Right atrium auricular region (tissue), 2 donors: ENCODE results near the gene TEF. TPM values are rescaled to one million over a fixed set of nuclear protein-coding genes. Genes with fewer than 3 reads are reported as not detected.

Experiments used
- DNase-seq: peaks from one replicate; pipeline ENCODE4 v3.0.0-alpha.2; 2019; ENCODE audit warnings: low spot score
- H3K27ac ChIP-seq, 2 donors: fragments of 200-600 bp; sonication (generic); 1 replicate in 1 of 2; 2 replicates in 1 of 2; pipeline ENCODE4 v1.5.1; 2016 to 2019
- H3K27me3 ChIP-seq, 2 donors: fragments of 200-600 bp; sonication (generic); one replicate each; pipeline versions ENCODE4 v1.5.1 to v1.6.0; 2017 to 2019
- H3K36me3 ChIP-seq: fragments of 200-600 bp; sonication (generic); one replicate; pipeline ENCODE4 v1.5.1; 2016
- H3K4me1 ChIP-seq, 2 donors: fragments of 200-600 bp; sonication (generic); one replicate each; pipeline versions ENCODE4 v1.5.1 to v1.6.0; 2017 to 2019
- H3K4me3 ChIP-seq, 2 donors: fragments of 200-600 bp; sonication (generic); 1 replicate in 1 of 2; 2 replicates in 1 of 2; pipeline ENCODE4 v1.5.1; 2017 to 2019; ENCODE audit warnings: mild to moderate bottlenecking in 1 of 2, moderate library complexity in 1 of 2
- H3K9me3 ChIP-seq, 2 donors: fragments of 200-600 bp; sonication (generic); one replicate each; pipeline ENCODE4 v1.5.1; 2019
- CTCF ChIP-seq, 2 donors: fragments of 200-600 bp; sonication (generic); IDR thresholded peaks; one replicate each; pipeline ENCODE4 v1.5.1; 2019; ENCODE audit warnings: antibody characterized with exemption in 2 of 2
- total RNA-seq, 2 donors: library from RNA; depleted of rRNA; stranded (reverse); fragments of >200 nt; gene quantifications; one replicate each; pipeline ENCODE4 v1.1.0, GENCODE V29; 2016

Gene TEF
- total RNA-seq, 2 donors from 2014 or later = 12.7 to 14.2 TPM

- no peaks in the 10 kb centered on the region for H3K36me3 ChIP-seq
- H3K27ac ChIP-seq = no peak overlapping the region
- no peaks in the 10 kb centered on the region for H3K9me3 ChIP-seq
- DNase-seq = no peak
- H3K4me3 ChIP-seq = no peak overlapping the region
- H3K27me3 ChIP-seq = no peaks in the 10 kb centered on the region
- no peak for TF ChIP-seq CTCF (IDR thresholded peaks at IDR 0.05)
- H3K4me1 ChIP-seq = peaks cover 0 to 20% of the 10 kb centered on the region in 2 donors
Measured at GRCh38 chr22:41377846-41378245, 3.9 kb upstream of the TEF start.

- peak; percentile 89 for DNase-seq
- Histone ChIP-seq H3K27me3 (no peaks in the 10 kb centered on the region), H3K9me3 (no peaks in the 10 kb centered on the region), H3K4me1 (peaks cover 0 to 38% of the 10 kb centered on the region in 2 donors), H3K4me3 (peak overlapping the region; percentile 90 to 92), H3K36me3 (no peaks in the 10 kb centered on the region), H3K27ac (peak overlapping the region; percentile 99)
- TF ChIP-seq CTCF (IDR thresholded peaks at IDR 0.05) = no peak
Measured at GRCh38 chr22:41380993-41381328, 781 bp upstream of the TEF start.

GRCh38 chr22:41382098-41382578 is 396 bp downstream of the TEF start:
- H3K27me3 ChIP-seq = no peaks in the 10 kb centered on the region
- H3K36me3 ChIP-seq = peaks cover under 1% of the 10 kb centered on the region
- no peak for TF ChIP-seq CTCF (IDR thresholded peaks at IDR 0.05)
- H3K4me3 ChIP-seq = peak overlapping the region; percentile 90 to 92
- no peaks in the 10 kb centered on the region for H3K9me3 ChIP-seq
- peak; percentile 79 for DNase-seq
- H3K4me1 ChIP-seq = peaks cover 0 to 38% of the 10 kb centered on the region in 2 donors
- peak overlapping the region; percentile 99 for H3K27ac ChIP-seq

GRCh38 chr22:41382610-41383009 is 868 bp downstream of the TEF start:
- peak overlapping the region; percentile 90 to 92 for H3K4me3 ChIP-seq
- H3K27ac ChIP-seq = peak overlapping the region; percentile 99
- H3K4me1 ChIP-seq = peaks cover 0 to 38% of the 10 kb centered on the region in 2 donors
- no peaks in the 10 kb centered on the region for H3K9me3 ChIP-seq
- TF ChIP-seq CTCF (IDR thresholded peaks at IDR 0.05) = no peak
- no peak for DNase-seq
- no peaks in the 10 kb centered on the region for H3K27me3 ChIP-seq
- peaks cover 5% of the 10 kb centered on the region for H3K36me3 ChIP-seq

GRCh38 chr22:41383085-41383484 is 1.3 kb downstream of the TEF start:
- no peak for TF ChIP-seq CTCF (IDR thresholded peaks at IDR 0.05)
- Histone ChIP-seq H3K9me3 (no peaks in the 10 kb centered on the region), H3K27ac (peak overlapping the region; percentile 99), H3K4me1 (peaks cover 0 to 38% of the 10 kb centered on the region in 2 donors), H3K27me3 (no peaks in the 10 kb centered on the region), H3K36me3 (peaks cover 10% of the 10 kb centered on the region), H3K4me3 (peak overlapping the region in 1 of 2 donors; percentile 90)
- DNase-seq = no peak

- H3K9me3 ChIP-seq = no peaks in the 10 kb centered on the region
- no peak for TF ChIP-seq CTCF (IDR thresholded peaks at IDR 0.05)
- no peaks in the 10 kb centered on the region for H3K27me3 ChIP-seq
- no peak overlapping the region for H3K4me3 ChIP-seq
- H3K36me3 ChIP-seq = peaks cover 20% of the 10 kb centered on the region
- H3K4me1 ChIP-seq = peaks cover 0 to 38% of the 10 kb centered on the region in 2 donors
- no peak for DNase-seq
- peak overlapping the region; percentile 99 for H3K27ac ChIP-seq
Measured at GRCh38 chr22:41384128-41384527, 2.4 kb downstream of the TEF start.
